ENCODE data around the gene NAALADL2. TPM values are rescaled to one million over a fixed set of nuclear protein-coding genes. Genes with fewer than 3 reads are reported as not detected.
"Not testable (repeated sequence)": the region's sequence is repeated elsewhere in the genome, so short reads cannot be mapped to it uniquely, and the experiment has no call there.

Gene NAALADL2
- total RNA-seq, 2 donors from 2014 or later: 6.2 to 14.5 TPM

GRCh38 chr3:175129571-175129970 is 270.4 kb downstream of the NAALADL2 start:
- Histone ChIP-seq H3K4me3 (no peak overlapping the region), H3K9me3 (no peaks in the 10 kb centered on the region), H3K36me3 (replicated peaks in 1 of 2; ENCODE audit: insufficient read depth in 1 of 2, low read depth in 2 of 2) (no peaks in the 10 kb centered on the region), H3K27ac (no peak overlapping the region), H3K4me1 (no peaks in the 10 kb centered on the region), H3K27me3 (no peaks in the 10 kb centered on the region)
- ATAC-seq (no peak), DNase-seq (no peak)
- intact Hi-C loops (cut with DNase I): no loop called here
- WGBS, 2 donors: 81 to 82% methylated on average over 2 of the region's 2 CpGs
- TF ChIP-seq CTCF (IDR thresholded peaks at IDR 0.05) (no peak), POLR2A (IDR thresholded peaks at IDR 0.05) (no peak)

- not testable (repeated sequence) for ATAC-seq
These were observed 272.7 kb downstream of the NAALADL2 start for GRCh38 chr3:175131866-175132265.

GRCh38 chr3:175132706-175133105 is 273.6 kb downstream of the NAALADL2 start:
- DNase-seq; H3K9me3 ChIP-seq; H3K4me1 ChIP-seq; H3K27ac ChIP-seq; intact Hi-C loops (cut with DNase I); H3K4me3 ChIP-seq; H3K27me3 ChIP-seq; ATAC-seq; H3K36me3 ChIP-seq (replicated peaks in 1 of 2; ENCODE audit: insufficient read depth in 1 of 2, low read depth in 2 of 2): not testable (repeated sequence)
- WGBS, 2 donors: 92% methylated on average over 22 of the region's 28 CpGs; no CpG with 5 or more reads in 1 of the 2 donors

More at GRCh38 chr3:175131866-175132265, 272.7 kb downstream of the NAALADL2 start:
- H3K4me1 ChIP-seq; DNase-seq; intact Hi-C loops (cut with DNase I); H3K27ac ChIP-seq; H3K36me3 ChIP-seq (replicated peaks in 1 of 2; ENCODE audit: insufficient read depth in 1 of 2, low read depth in 2 of 2); H3K9me3 ChIP-seq; H3K27me3 ChIP-seq; H3K4me3 ChIP-seq: not testable (repeated sequence)
- WGBS, 2 donors: 93% methylated on average over 3 of the region's 28 CpGs; no CpG with 5 or more reads in 1 of the 2 donors

DNA sequence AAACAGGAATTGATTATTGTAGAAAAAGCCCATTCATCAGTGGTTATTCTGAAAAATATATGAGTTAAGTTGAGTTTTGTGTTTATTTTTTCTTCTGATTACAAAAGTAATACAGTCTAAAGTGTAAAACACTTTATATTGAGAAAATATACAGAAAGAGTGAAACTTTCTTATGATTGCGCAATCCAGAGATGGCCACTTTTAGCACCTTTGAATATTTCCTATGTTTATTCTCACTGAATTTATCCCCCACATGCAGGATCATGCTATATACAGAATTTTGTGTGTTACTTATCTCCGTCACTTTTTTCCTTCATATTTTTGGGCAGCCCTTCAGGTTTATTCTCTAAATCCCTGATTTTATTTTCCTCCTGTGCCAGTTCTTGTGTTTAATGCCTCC is 285.2 kb downstream of the NAALADL2 start:
- no peaks in the 10 kb centered on the region for H3K9me3 ChIP-seq
- no peaks in the 10 kb centered on the region for H3K4me1 ChIP-seq
- intact Hi-C loops (cut with DNase I): no loop called here
- no peak for TF ChIP-seq POLR2A (IDR thresholded peaks at IDR 0.05)
- TF ChIP-seq CTCF (IDR thresholded peaks at IDR 0.05): no peak
- no peak overlapping the region for H3K4me3 ChIP-seq
- H3K27ac ChIP-seq: no peak overlapping the region
- 90 to 94% methylated on average over 2 of the region's 2 CpGs for WGBS, 2 donors
- H3K27me3 ChIP-seq: no peaks in the 10 kb centered on the region
- H3K36me3 ChIP-seq (replicated peaks in 1 of 2; ENCODE audit: insufficient read depth in 1 of 2, low read depth in 2 of 2): no peaks in the 10 kb centered on the region
- no peak for ATAC-seq
- DNase-seq: no peak

DNA sequence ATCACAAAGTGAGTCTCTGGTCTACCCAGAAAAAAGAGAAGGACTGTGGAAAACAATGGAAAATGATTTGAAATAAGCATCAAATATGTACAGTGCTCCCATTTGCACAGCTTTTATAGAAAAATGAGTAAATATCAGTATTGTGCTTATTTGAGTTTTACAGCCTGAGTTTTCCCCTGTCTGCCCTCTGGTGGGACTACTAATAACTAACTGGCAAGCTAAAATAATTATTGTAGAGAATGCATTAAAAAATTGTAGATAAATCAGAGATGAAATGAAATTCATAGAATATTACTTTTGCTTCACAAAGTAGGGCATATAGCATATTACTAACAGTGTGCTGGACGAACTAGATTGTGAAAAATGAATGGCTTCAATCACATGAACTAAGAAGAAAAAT is 287.1 kb downstream of the NAALADL2 start:
- H3K27me3 ChIP-seq: no peaks in the 10 kb centered on the region
- H3K4me1 ChIP-seq: peaks cover 6% of the 10 kb centered on the region
- WGBS, 2 donors: 62 to 73% methylated on average over 1 of the region's 1 CpG
- H3K9me3 ChIP-seq: no peaks in the 10 kb centered on the region
- no peak overlapping the region for H3K27ac ChIP-seq
- intact Hi-C loops (cut with DNase I): no loop called here
- no peak overlapping the region for H3K4me3 ChIP-seq
- TF ChIP-seq CTCF (IDR thresholded peaks at IDR 0.05): no peak
- no peak for TF ChIP-seq POLR2A (IDR thresholded peaks at IDR 0.05)
- H3K36me3 ChIP-seq (replicated peaks in 1 of 2; ENCODE audit: insufficient read depth in 1 of 2, low read depth in 2 of 2): no peaks in the 10 kb centered on the region
- no peak for DNase-seq
- no peak for ATAC-seq

- TF ChIP-seq CTCF (IDR thresholded peaks at IDR 0.05) (no peak), POLR2A (IDR thresholded peaks at IDR 0.05) (no peak)
- WGBS, 2 donors: 10 to 20% methylated on average over 4 of the region's 4 CpGs
- Histone ChIP-seq H3K27ac (no peak overlapping the region), H3K4me3 (no peak overlapping the region), H3K4me1 (peaks cover 7% of the 10 kb centered on the region), H3K36me3 (replicated peaks in 1 of 2; ENCODE audit: insufficient read depth in 1 of 2, low read depth in 2 of 2) (no peaks in the 10 kb centered on the region), H3K9me3 (no peaks in the 10 kb centered on the region), H3K27me3 (no peaks in the 10 kb centered on the region)
- peak; percentile 38 for ATAC-seq
- intact Hi-C loops (cut with DNase I): no loop called here
- peak; percentile 43 to 76 (median 61) for DNase-seq
These were observed 290.5 kb downstream of the NAALADL2 start for GRCh38 chr3:175149675-175150074.

Data from body of pancreas (tissue), 4 donors.